ENCODE data around the gene DHRS7B.

- no peak for TF ChIP-seq CTCF (conservative IDR thresholded peaks at IDR 0.05; ENCODE audit: low read depth, low read length)
- TF ChIP-seq EZH2phosphoT487 (IDR thresholded peaks at IDR 0.05; ENCODE audit: borderline replicate concordance, low read length) = no peak
- TF ChIP-seq EZH2 (IDR thresholded peaks at IDR 0.05; ENCODE audit: low read length, unreplicated experiment) = no peak
Observed at GRCh38 chr17:21210411-21211076, 83.8 kb downstream of the DHRS7B start.

All from PC-3 (cell line).